DOHH2 (cell line): ENCODE data around the gene SLC5A3.

Source experiments
- H3F3A ChIP-seq: fragments of 200-600 bp; sonication (generic), shearing (Covaris generic); 2 replicates; pipeline ENCODE4 v1.6.0; 2016; ENCODE audit warnings: antibody characterized with exemption, mild to moderate bottlenecking; ENCODE audit not compliant: control insufficient read depth, insufficient read depth
- H3K27ac ChIP-seq: fragments of 200-600 bp; sonication (generic); 2 replicates; pipeline ENCODE4 v1.5.1; 2014; ENCODE audit warnings: low read depth, mild to moderate bottlenecking, low read length, moderate library complexity
- H3K27me3 ChIP-seq: fragments of 200-600 bp; sonication (generic); 2 replicates; pipeline ENCODE4 v1.6.1; 2014; ENCODE audit warnings: mild to moderate bottlenecking, low read length, mixed read lengths; ENCODE audit not compliant: control insufficient read depth
- H3K36me3 ChIP-seq: fragments of 200-600 bp; sonication (generic); 2 replicates; pipeline ENCODE4 v1.6.1; 2014; ENCODE audit warnings: mild to moderate bottlenecking, low read length, moderate library complexity, mixed read lengths; ENCODE audit not compliant: control insufficient read depth
- H3K4me1 ChIP-seq: fragments of 200-600 bp; sonication (generic); 2 replicates; pipeline ENCODE4 v1.6.1; 2014; ENCODE audit warnings: mild to moderate bottlenecking, low read length, mixed read lengths; ENCODE audit not compliant: control insufficient read depth
- H3K4me2 ChIP-seq: fragments of 200-600 bp; sonication (generic); 2 replicates; pipeline ENCODE4 v1.6.0; 2014; ENCODE audit warnings: mild to moderate bottlenecking, low read length, moderate library complexity
- H3K4me3 ChIP-seq: fragments of 200-600 bp; sonication (generic); 2 replicates; pipeline ENCODE4 v1.5.1; 2014; ENCODE audit warnings: mild to moderate bottlenecking, low read length, mixed read lengths
- H3K79me2 ChIP-seq: fragments of 200-600 bp; sonication (generic); 2 replicates; pipeline ENCODE4 v1.6.1; 2014; ENCODE audit warnings: mild to moderate bottlenecking, low read length, mixed read lengths; ENCODE audit not compliant: control insufficient read depth
- H3K9me2 ChIP-seq: fragments of 200-600 bp; sonication (generic); replicated peaks from 2 replicates; pipeline ENCODE4 v1.6.1; 2014; ENCODE audit warnings: mild to moderate bottlenecking, low read length, mixed read lengths; ENCODE audit not compliant: control insufficient read depth
- H3K9me3 ChIP-seq: fragments of 200-600 bp; sonication (generic); 2 replicates; pipeline ENCODE4 v1.6.1; 2014; ENCODE audit warnings: antibody characterized with exemption, low read length, mixed read lengths; ENCODE audit not compliant: control insufficient read depth, insufficient read depth
- H4K20me1 ChIP-seq: fragments of 200-600 bp; sonication (generic); 2 replicates; pipeline ENCODE4 v1.6.0; 2014; ENCODE audit warnings: low read depth, mild to moderate bottlenecking, antibody characterized with exemption, low read length, moderate library complexity; ENCODE audit not compliant: control insufficient read depth, insufficient read depth
- CTCF ChIP-seq: fragments of 200-600 bp; sonication (generic); IDR thresholded peaks from one replicate; pipeline ENCODE4 v1.5.1; 2014; ENCODE audit warnings: antibody characterized with exemption, mild to moderate bottlenecking, low read depth, low read length; ENCODE audit not compliant: poor library complexity, severe bottlenecking
- EZH2phosphoT487 ChIP-seq: fragments of 200-600 bp; sonication (generic); IDR thresholded peaks from 2 replicates; pipeline ENCODE4 v1.6.1; 2017; ENCODE audit warnings: borderline replicate concordance, mild to moderate bottlenecking, antibody characterized with exemption, low read length, moderate library complexity, mixed read lengths

Gene SLC5A3

GRCh38 chr21:34100790-34101189 lies 27.4 kb downstream of the SLC5A3 start:
- Histone ChIP-seq H3K36me3 (peaks cover 53% of the 10 kb centered on the region), H3K79me2 (peaks cover 100% of the 10 kb centered on the region)

GRCh38 chr21:34105947-34106541 lies 32.7 kb downstream of the SLC5A3 start:
- Histone ChIP-seq H3K4me1 (no peaks in the 10 kb centered on the region), H3K27me3 (no peaks in the 10 kb centered on the region), H3K27ac (no peak overlapping the region), H3K36me3 (peaks cover 9% of the 10 kb centered on the region; the same call in 1 of the 2 replicates), H3K4me3 (no peak overlapping the region), H3K9me2 (no peaks in the 10 kb centered on the region), H3K79me2 (peaks cover 92% of the 10 kb centered on the region), H3K4me2 (no peak overlapping the region), H3K9me3 (no peaks in the 10 kb centered on the region), H4K20me1 (no peaks in the 10 kb centered on the region), H3F3A (no peaks in the 10 kb centered on the region)
- no peak for TF ChIP-seq CTCF
- TF ChIP-seq EZH2phosphoT487: no peak

More at GRCh38 chr21:34100790-34101189, 27.4 kb downstream of the SLC5A3 start:
- Histone ChIP-seq H3K4me1 (peaks cover 12% of the 10 kb centered on the region; the same call in 1 of the 2 replicates), H3F3A (no peaks in the 10 kb centered on the region), H3K27ac (no peak overlapping the region), H3K9me3 (no peaks in the 10 kb centered on the region), H3K9me2 (no peaks in the 10 kb centered on the region), H4K20me1 (0 out of 2 replicates have a peak, but pooled peaks cover 3% of the 10 kb centered on the region), H3K4me3 (no peak overlapping the region), H3K4me2 (no peak overlapping the region), H3K27me3 (no peaks in the 10 kb centered on the region)
- TF ChIP-seq CTCF: no peak
- TF ChIP-seq EZH2phosphoT487: no peak

GRCh38 chr21:34107606-34108005 lies 34.2 kb downstream of the SLC5A3 start:
- TF ChIP-seq EZH2phosphoT487 (no peak), CTCF (no peak)
- Histone ChIP-seq H3K27ac (no peak overlapping the region), H3F3A (no peaks in the 10 kb centered on the region), H3K27me3 (no peaks in the 10 kb centered on the region), H3K36me3 (peaks cover 6% of the 10 kb centered on the region; the same call in 1 of the 2 replicates), H3K4me3 (no peak overlapping the region), H3K4me2 (no peak overlapping the region), H4K20me1 (no peaks in the 10 kb centered on the region), H3K9me2 (no peaks in the 10 kb centered on the region), H3K79me2 (peaks cover 84% of the 10 kb centered on the region), H3K9me3 (no peaks in the 10 kb centered on the region), H3K4me1 (no peaks in the 10 kb centered on the region)
